HG02973 (cell line): ENCODE results near the gene INHA.

Experiments
- ATAC-seq: cut with Tn5 transposase; IDR thresholded peaks from one replicate; pipeline ENCODE4 v1.9.1; 2021; ENCODE audit warnings: moderate library complexity; ENCODE audit not compliant: unreplicated experiment

INHA gene

GRCh38 chr2:219572237-219573001 lies at the start of gene INHA:
Gene INHA (plus strand): TSS chr2:219572310. CDS start chr2:219572375, 65 bp downstream.
- ATAC-seq: no peak

GRCh38 chr2:219523031-219523671 lies 49.0 kb upstream of the INHA start:
- ATAC-seq: no peak

DNA sequence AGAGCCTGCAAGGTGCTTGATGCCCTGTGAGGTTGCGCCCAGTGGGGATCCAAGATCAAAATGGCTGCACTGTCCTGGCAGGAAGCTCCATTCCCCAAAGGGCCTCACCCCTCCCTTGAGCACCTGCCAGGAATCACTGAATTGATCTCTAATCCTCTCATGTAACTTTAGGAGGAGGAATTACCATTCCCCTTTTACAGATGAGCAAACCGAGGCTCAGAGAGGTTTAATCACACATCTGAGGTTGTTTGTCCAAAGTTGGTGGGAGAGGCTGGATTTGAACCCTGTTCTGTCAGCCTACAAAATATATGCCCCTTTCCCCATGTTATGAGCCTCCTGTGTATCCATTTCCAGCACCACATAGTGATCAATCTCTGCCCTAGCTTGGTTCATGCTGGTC lies 47.3 kb upstream of the INHA start:
- no peak for ATAC-seq

- ATAC-seq: no peak
Observed at GRCh38 chr2:219525533-219526232, 46.4 kb upstream of the INHA start.

DNA sequence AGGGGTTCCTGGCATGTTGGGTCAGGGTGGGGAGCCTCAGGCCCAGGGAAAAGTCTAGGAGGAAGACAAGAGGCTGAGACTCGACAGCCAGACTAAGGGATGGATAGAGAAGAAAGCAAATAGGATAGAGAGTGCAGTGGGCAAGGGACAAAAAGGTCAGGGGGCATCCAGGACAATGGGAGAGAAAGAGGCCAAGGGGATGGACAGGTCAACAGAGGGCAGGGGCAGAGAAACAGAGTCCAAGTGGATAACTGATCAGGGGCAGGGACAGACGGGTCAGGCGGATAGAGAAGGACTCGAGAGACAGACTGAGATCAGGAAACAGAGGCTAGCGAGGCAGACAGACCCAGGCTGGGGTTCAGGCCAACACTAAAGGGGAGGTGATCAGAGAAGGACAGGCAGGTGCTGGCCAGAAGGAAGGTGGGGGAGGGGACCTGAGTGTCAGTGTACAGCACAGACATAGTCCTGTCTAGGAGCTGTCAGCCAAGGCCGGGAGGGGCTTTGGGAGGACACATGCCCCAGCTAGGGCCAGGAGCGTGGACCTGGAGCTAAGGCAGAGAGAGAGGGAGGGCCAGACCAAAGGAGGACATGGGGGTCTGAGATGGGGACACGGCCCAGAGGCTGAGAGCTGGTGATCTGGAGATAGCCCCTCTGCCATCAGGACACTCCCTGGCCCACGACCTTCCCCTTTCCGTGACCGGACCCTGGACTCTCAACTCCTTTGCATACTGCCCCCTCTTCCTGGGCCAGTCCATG lies 45.6 kb upstream of the INHA start:
- no peak for ATAC-seq

- ATAC-seq: no peak
Observed at GRCh38 chr2:219527076-219527394, 45.1 kb upstream of the INHA start.

DNA sequence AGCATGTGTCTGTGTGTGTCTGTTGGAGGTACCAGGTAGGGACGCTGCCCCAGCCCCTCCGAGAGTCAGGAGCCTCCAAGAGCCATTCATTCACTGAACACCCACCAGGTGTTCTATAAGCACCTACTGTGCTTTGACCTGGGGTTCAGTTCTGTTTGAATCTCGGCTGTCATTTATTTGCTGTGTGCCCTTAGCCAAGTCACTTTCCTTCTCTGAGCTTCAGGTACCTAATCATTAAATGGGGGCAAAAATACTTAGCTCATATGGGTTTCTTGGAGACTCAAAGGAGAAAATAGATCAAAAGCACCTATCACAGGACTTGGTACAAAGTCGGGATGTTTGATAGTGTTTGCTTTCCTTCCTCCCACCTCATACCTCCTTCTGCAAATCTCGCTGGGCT lies 44.6 kb upstream of the INHA start:
- no peak for ATAC-seq

DNA sequence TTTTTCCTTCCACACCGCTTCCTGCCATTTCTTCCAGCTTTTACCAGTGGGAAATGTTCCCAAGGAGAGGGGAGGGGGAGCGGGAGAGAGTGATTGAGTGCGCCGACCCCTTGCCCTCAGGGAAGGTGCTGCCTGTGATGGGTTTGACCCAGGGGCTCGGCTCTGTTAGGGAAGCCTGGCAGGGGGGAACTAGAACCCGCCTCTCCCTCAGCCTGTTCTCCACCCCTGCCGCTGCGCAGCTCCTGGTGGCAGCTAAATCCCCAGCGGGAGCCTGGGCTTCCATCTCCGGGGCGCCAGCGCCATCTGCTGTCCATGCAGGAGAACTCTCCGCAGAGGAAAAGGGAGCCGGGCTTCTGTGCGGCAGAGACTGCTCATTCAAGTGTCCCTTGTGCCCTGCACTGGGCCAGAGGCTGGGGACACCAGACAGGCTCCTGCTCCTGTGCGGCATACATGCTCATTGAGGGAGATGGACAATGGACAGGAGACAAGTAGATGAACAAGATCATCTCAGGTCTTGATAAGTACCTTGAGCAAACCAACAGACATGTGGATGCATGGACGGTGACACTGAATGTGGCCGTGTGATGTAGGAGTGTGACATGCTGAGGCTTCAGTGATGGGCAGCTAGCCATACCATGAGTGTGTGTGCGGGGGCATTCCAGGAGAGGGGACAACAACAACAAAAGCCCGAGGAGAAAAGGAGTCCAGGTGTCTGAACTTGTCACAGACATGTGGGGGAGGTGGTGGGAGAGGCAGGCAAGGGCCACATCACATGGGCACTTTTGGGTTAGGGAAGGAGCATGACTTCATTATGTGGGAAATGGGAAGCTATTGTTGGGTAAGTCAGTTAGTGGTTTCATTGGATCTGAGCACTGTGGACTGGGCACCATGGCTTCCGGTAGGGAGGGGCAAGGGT lies 41.8 kb upstream of the INHA start:
- ATAC-seq: peak; percentile 85

GRCh38 chr2:219531639-219532377 lies 40.3 kb upstream of the INHA start:
- ATAC-seq: no peak

- no peak for ATAC-seq
Observed at GRCh38 chr2:219532378-219532649, 39.8 kb upstream of the INHA start.

- no peak for ATAC-seq
Observed at GRCh38 chr2:219533930-219534661, 38.0 kb upstream of the INHA start.

DNA sequence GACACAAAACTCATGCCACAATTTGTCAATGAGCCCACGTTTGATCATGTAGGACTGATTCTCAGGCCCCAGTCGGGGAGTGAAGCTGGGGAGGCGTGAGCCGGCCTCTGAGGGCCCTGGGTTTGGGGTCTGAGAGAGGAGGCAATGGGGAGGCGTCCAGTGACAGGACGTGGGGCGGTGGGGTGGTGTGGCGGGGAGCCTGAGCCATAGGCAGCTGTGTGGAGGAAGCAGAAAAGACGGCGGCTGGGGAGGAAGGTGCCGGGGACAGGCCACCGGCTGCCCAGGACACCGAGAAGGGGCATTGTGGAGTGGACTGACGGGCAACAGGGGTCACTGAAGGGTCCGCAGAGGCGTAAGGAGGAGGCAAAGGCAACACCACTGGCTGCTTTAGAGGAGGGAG lies 35.7 kb upstream of the INHA start:
- ATAC-seq: no peak

- ATAC-seq: no peak
Observed at GRCh38 chr2:219536967-219537366, 35.1 kb upstream of the INHA start.

DNA sequence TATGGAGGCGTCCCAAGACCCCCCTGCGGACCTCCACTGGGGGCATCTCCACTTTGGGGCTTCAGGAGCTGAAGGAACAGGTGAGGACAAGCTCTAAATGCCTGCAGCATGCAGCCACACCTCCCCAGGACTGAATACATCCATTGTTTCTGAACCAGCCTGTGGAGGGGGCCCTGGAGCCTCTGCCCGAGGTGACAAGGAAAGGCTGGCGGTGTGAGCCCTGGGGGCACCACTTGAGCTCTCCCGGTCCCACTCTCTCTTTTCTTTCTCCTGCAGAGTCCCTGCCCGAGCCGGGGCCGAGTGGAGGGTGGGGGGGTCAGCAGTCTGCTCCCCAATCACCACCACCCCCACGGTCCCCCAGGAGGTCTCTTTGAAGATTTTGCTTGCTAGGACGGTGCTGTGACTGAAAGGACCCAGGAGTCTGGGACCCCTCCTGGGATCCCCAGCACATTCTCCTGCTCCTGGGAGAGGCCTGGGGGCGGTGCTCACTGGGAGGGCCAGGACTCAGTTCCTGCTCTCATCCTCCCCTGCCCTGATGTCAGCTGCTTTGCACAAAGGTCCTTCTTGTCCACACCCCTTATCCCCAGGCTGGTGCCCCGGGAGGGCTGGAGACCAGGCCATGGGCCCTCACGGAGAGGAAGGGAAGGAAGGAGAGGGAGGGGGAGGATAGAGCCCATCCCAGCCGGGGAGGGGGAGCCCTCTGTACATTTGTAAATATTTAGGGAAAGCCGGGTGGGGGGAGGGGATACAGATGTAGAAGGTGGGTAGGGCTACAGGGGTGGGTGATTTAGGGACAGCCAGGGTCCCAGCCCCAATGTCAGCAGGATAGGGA lies 34.2 kb upstream of the INHA start:
- no peak for ATAC-seq

DNA sequence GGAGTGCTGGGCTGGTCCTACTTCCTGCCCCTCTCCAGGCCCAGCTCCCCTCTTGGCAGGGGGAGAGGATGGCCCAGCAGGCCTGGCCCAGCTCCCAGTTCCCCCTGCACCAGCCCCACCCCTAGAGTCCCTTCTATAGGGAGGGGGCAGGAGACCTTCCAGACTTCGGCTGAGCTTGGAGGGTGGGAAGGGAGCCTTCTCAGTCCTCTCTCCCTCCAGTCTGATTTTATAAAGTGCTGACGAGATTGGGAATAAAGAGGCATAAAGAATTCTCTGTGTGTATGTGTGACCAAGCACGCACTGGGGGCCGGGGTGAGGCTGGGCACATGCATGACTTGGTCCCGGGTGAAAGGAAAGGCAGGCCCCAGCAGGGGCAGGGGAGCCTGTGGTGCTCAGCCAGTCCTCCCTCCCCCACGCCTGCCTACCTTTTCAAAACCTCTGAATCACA lies 33.6 kb upstream of the INHA start:
- no peak for ATAC-seq

DNA sequence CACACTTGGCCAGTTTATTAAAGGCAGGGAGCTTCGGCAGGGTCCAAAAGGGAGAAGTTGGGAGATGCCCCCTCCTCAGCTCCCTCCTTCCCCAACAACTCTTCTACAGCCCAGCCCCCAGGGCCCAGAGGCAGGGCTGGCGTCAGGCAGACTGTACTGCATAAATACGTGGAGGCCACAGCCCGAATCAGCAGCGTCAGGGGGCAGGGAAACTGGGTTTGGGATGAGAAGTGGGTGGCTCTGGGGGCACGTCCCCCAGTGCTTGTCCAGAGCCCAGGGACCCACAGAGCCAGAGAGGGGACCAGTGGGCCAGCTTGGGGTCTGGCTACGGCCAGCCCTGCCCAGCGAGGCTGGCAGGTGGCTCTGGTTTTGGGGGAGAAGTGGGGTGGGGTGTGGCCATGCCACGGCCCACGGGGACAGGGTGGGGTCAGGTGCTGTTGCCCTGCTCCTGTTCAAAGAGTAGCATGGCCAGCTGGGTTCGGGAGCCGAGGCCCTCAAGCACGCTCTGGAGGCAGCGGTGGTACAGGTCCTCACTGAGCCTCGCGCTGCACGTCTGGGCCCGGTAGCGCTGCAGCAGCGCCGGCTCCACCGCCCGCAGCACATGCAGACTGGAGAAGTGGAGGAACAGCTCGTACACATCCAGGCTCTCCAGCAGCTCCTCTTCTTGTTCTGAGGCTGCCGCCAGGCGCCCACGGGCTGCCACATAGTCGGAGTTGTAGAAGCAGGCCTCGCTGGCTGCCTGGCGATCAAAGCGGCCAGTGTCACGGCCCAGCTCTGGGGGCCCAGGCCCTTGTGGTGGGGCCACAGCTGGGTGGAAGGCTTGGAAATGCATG lies 32.9 kb upstream of the INHA start:
- no peak for ATAC-seq

DNA sequence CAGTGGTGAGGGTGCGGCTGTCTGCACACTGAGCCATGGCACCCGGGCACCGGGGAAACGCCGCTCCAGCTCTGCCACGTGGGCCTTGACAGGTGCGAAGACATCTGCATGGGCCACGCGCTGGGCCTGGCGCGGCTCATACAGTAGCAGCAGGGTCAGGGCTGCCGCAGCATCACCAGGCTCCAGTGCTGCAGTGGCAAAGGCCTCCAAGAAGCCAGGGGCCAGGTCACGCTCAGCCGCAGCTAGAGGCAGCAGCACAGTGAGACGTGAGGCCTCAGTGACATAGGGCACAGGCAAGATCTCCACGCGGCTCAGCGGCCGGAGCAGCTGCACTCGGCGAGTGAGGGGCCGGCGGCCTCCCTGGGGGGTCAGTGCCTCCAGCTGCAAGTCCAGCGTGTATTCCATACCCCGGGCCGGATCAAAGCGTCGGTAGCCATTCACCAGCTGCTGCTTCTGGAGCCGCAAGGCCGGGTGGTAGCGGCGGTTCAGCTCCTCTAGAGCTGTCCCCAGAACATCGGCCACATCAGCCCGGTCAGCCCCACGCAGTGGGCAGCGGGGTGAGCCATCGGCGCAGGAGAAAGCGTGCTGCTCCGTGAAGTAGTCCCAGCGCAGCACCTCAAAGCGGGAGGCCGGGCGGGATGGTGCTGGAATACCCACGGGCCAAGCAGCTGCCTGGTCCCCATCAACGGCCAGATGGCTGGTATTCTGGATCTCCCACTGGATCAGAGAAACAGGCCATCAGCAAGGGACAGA lies 32.0 kb upstream of the INHA start:
- no peak for ATAC-seq
